ENCODE measurements around the gene HMCN1.

HMCN1 gene

DNA sequence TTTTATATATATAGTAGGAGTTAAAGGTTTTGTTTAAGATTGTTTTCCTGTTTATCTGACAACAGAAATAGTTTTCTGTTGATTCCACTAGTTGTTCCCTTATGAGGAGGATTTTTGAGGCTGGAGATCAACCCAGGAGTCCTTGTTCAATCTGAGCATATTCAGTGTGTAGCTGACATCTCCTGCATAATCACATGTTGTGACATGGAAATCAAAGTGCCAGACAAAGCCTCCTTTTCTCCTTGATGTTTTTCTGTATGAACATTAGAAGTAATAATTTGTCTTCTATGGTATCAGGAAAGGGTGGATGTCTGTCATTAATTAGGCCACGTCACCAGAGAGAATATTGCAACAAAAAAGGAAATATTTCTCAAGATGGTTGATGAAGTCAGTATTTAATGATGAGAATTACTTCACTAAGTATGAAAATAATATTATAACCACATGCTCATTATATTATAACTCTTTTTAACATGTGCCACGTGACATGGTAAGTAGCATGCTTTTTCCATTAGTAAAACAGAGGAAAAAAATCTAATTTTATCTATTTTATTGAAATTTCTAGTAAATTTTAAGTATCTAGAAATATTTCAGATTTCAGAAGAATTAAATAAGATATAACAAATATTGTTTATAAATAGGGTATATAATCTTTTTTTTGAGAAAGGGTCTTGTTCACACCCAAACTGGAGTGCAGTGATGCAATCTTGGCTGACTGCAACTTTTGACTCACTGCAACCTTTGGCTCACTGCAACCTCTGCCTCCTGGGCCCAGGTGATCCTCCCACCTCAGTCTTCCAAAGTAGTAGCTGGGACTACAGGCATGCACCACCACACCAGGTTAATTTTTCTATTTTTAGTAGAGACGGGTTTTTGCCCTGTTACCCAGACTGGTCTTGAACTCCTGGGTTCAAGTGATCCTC is 223.5 kb downstream of the HMCN1 start:
- no peak for DNase-seq (ENCODE audit: insufficient read length, low spot score)
- FAIRE-seq, result no peak

DNA sequence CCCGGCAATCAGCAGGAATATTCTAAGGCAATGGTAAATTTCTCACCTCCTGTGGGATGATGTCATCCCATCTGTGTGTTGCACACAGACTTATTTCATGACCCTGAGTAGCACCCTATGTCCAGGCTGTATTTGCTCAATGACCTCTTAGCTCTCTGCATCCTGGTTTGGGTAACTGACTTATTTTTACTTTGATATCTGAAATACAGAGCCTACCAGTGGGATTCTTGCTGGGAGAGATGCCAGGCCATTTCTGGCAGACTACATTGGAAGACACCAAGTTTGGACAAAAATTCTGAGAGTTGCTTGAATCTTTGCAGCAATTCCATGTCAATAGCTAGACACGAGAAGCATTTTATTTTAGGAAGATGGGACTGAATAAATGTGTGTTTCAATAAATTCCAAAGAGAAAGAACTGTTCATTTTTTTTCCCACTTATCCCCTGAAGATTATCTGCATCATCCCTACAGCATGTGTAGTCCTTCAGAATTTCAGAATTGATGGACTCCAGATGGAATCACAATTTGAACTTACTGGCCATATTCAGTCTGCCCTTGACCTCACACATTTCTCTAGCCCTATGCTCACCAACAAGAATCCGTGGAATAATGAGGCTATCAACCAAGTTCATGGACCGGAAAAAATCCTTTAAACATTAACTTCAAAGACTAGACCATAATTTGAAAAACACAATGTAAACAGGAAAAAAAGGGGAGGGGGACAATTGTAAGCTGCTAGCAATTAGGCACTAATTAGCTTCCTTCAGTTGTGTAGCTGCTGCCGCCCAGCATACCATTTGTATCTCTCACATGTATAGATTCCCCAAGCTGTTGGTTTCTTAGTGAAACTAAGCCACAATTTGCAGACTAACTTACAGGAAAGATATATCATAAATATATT is 226.5 kb downstream of the HMCN1 start:
- FAIRE-seq, result no peak
- DNase-seq (ENCODE audit: insufficient read length, low spot score), result no peak

DNA sequence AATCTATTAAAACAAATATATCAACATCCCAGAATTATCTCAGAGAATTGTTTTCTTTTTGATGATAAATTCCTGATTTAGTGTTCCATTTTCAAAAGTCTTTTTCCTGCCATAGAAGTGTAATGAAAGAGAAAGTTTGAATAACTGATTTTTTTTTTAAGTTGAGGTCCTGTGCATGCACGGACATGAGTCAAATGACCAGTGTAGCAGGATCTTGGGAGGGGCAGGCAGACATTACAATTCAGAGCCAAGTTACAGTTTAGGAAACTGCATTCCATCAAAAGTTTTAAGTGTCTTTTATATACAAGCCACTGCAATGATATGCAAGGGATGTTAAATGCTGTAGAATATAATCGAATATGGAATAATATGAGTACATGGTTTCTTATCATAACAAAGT is 227.5 kb downstream of the HMCN1 start:
- DNase-seq (ENCODE audit: insufficient read length, low spot score), result no peak
- FAIRE-seq, result no peak

DNA sequence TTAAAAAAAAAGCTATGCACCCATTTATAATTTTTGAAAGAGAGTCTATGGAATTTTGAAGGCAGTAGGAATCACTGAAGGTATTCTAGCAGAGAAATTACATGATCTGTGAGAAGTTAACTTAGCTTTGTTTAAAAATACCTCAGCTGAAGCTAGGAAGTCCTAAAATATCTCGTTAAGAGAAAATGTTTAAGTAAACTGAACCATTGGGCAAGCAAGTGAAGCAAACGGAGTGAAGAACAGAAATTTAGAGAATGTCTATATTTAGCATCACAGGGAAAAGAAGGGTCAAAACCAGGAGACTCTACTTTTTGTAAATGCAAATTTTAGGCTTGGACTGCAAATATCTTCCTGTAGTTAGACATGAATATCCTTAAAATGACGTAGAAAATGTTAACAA is 230.8 kb downstream of the HMCN1 start:
- FAIRE-seq (no peak), DNase-seq (ENCODE audit: insufficient read length, low spot score) (no peak)

DNA sequence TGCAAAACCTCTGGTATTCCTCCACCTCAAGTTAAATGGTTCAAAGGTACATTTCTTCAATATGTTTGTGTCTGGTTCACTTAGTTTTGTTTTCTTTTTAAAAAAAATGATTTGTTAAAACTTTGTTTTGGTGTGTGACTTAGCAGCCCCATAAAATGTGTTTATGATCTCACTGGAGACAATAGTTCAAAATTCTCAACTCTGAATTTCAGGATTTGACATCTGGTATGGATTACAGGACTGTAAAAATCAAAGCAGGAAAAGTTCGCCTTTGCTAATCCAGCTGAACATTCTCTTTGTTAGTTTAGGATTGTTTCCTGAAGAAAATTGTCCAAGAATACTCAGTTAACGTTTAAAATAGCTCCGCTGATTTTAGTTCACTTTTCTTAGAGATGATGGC is 231.7 kb downstream of the HMCN1 start:
- no peak for DNase-seq (ENCODE audit: insufficient read length, low spot score)
- FAIRE-seq, result no peak

DNA sequence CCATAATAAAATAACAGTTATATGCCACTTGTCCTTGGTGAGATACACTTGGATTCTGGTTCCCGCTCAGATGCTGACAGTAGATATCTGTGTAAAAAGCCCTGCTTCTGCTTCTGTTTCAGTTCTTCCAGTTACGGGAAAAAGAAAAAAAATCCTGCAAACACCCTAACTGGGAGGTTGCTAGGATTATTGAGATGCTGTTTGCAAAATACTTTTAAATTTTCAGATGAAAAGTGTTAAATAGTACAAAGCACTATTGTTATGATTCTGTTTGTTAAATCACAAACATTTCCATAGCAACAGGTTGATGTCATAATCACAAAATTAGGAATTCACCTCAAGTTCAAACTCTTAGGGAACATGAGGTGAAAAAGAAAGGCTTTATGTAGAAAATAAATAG is 232.3 kb downstream of the HMCN1 start:
- FAIRE-seq (no peak), DNase-seq (ENCODE audit: insufficient read length, low spot score) (no peak)

DNA sequence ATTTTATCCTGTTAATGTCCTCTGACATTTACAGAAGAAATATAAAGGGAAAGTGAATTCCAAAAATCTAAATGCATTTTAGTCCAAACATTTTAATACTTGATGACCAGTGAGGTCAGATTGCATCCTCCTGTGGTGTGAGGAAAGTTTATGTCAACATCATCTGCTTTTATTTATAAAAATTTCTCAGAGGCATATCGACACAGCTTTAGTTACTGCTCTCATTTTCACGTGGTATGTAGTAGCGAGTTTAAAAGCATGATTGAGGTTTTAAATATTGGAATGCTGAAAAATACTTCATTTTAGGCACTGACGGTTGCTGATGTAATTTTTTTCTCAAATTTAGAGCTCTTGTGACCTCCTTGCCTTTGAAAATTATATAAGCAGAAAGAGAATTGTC is 234.8 kb downstream of the HMCN1 start:
- DNase-seq (ENCODE audit: insufficient read length, low spot score), result no peak

DNA sequence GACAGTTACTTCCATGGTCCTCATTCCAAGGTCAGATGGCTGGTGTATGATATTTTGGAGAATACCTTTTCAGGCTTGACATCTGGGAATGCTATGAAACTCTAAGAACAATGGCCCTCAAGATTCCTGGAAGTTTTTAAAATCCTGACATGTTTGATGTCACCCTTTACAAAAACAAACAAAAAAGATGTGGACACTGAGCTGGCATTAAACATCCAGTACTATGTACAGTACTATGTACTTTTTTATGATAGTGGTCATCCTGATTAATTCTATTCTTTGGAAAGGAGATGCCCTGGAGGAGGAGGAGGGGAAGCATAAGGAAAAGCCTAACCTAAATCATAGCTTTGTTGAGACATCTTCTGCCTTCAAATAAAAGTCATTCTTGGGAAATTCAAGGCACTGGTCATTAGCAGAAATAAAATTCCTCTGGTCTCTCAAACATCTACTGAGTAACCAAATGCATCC is 235.4 kb downstream of the HMCN1 start:
- DNase-seq (ENCODE audit: insufficient read length, low spot score) (no peak), FAIRE-seq (no peak)

More for the DNA sequence above, 234.8 kb downstream of the HMCN1 start:
- FAIRE-seq, result no peak

DNA sequence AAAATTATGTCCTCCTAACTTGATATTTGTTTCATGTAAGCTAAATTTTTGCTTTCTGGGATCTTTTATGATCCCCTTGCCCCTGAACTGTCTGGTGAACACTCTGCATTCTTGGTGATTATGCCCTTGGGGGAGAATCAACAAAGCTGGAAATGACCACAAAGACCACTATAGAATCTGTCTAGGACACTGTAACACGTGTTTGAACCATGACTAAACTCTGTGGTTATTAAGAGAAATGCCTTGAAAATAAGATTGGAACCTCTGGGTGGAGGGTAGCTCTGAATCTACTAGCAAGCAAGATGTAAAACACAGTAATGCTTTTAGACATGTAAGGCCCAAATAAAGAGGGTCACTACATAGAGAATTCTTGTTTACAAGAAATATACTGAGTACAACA is 237.5 kb downstream of the HMCN1 start:
- DNase-seq (ENCODE audit: insufficient read length, low spot score) (peak; percentile 20), FAIRE-seq (no peak)

DNA sequence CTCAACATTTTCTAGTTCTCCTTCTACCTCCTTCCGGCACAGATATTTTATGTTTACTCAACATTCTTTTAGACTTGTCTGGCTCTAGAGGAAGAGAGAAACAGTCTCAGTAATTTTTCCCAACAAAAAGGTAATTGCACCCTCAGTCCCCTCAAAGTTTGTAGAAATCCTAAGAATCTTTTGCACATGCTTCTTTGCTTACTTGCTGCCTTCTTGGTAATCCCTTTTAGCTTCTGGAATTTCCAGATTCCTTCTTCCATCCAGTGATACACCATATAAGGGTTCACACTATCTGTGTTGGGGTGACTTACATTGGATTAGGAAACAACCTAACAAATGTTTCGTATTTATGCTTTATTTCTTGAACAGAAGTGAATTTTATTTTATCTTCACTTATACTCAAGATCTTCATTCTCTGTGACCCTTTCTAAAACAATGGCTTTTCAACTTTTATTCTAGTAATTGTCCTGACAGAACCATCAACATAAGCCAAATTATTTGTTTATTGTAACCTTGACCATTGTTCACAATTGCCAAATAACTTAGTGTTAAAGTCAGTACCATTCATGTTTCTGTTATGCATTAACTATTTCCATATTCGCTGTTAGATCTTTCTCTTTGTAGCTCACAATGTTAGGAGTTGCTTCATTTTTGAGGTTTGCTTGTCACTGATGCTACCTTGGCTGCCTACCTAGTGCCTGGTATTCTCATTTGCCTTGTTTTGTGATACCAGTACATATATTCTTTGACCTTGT is 238.1 kb downstream of the HMCN1 start:
- DNase-seq (ENCODE audit: insufficient read length, low spot score) (no peak), FAIRE-seq (peak; percentile 40)

DNA sequence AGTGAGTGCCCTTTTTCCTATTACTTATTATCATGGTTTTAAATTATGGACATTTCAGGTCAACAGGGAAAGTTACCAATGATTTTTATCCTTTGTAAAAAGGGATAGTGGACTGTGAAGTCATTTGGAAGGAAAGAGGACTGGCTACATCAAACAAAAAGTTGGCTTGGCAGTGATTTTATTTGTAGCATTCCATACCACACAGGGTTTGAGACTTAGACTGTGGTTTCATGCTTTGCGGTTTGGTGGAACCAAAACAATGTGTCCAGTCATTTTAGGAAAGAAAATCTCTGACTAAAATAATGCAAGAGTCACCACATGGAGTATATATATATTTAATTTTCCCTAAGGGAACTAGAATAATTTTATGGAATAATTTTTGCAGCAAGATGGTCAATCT is 239.5 kb downstream of the HMCN1 start:
- FAIRE-seq (no peak), DNase-seq (ENCODE audit: insufficient read length, low spot score) (peak; percentile 10)

DNA sequence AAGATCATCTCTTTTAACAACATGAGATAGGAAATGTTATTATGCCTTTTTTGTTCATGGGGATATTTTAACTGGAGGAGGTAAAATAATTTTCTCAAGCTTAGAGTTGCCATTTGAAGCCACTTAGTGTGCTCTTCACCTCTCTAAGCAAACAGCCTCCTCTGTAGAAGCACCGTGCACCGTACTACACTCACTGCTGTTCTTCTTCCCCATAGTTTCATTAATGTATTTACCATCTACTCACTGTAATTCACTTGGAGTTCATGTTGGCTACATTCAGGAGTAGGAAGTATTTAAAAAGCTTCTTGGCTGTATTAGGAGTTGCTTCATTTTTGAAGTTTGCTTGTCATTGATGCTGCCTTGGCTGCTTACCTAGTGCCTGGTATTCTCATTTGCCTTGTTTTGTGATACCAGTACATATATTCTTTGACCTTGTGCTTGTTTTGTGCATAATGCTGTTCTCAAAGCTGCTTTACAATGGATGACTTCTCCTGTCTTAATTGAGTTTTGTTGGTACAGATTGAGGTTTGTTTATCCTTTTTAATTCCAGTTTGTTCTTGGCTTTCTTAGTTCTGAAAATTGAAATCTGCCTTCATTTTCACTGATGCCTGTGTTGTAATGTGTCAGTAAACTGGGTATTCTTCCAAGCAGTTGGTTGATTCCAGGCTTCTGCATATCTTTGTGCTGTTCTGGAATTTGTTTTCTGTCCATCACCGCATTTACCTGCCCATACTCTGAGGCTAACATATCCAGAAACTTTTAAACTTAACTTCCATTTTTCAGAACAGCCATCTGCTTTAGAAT is 240.4 kb downstream of the HMCN1 start:
- no peak for FAIRE-seq
- DNase-seq (ENCODE audit: insufficient read length, low spot score), result no peak

DNA sequence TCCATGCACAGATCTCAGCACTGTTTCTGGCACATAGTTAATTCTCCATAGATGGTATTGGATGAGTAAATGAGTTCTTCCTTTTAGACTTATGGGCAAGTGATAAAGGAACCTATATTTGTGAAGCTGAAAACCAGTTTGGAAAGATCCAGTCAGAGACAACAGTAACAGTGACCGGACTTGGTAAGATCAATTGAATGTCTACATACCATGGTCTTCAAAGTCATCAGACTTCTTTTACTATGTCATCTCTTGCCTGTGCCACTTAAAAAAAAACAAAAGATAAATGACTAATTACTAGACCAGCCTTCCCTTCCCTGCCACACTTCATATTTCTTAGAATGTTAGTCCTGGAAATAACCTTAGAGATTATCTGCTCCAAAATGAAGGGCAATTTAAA is 246.7 kb downstream of the HMCN1 start:
- no peak for FAIRE-seq
- no peak for DNase-seq (ENCODE audit: insufficient read length, low spot score)

DNA sequence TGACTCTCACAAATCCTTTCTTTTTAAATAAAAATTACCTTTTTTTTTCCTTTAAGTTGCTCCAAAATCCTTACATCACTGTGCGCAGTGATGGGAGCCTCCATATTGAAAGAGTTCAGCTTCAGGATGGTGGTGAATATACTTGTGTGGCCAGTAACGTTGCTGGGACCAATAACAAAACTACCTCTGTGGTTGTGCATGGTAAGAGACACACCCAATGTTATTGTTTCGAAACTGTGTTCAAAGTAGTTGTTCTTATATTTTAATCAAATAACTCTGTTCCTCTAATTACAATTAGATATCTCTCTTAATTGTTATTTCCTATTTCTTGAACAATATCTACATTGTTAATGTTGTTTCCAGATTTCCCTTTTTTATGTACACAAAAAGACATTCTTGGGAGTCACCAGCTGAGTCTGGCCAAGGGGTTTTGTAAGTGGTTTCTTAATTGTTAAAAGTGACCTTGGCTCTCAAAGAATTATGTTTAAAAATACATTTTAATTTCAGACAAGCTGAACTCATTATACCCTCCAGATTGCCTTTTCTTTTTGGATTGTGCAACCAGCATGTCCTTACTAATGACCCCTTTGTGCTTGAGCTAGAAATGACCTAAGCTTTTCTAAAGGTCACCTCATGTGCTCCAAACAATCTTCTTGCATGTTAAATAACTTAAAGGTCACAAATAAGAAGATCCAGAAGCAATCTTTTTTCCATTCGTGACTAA is 250.1 kb downstream of the HMCN1 start:
- FAIRE-seq, result no peak
- no peak for DNase-seq (ENCODE audit: insufficient read length, low spot score)

DNA sequence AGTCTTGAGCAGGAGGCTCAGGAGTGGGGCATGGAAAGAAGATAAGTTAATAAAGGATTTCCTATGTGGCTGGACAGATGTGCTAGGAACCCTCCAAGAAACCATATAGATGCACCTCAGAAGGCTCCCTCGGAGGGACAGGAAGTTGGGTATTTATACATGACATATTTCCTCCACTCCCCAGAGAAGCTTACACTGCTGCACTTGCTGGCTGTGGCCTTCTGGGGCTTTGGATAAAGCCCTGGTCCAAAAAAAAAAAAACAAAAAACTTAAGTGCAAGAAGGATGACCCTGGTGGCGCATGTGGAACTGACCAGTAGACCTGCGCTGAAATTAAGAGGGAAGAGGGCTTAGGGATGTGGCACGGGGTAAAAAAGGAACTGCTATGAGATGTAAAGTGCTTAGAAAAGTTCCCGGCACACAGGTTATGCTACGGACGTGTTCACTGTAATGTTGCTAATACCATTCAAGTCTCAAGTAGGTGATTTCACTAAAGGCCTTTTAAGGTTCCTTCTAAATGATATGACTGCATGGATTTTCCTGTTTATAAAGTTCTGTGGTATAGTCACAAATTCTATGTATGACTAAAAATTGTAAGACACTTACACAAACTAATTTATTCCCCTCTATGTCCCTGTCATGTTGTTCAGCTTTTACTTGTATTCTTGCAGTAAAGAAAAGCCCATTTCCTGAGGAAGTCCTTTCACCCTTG is 253.6 kb downstream of the HMCN1 start:
- FAIRE-seq, result no peak
- DNase-seq (ENCODE audit: insufficient read length, low spot score), result no peak

DNA sequence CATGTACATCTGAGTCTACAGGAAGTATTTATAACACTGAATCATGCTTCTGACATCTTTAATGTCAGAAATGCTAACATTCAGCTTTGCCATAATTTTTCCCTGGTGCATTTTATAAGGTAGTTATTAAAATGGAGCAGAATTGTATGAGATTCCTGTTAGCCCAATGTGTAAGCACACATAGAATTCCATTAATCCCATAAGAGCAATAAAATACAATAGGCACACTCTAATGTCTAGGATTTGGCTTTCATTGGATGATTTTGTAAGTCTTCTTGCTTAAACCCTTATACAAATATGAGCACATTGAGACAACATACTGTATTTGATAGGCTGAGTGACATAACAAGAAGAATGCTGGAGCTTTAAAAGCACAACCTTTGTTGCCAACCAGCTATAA is 256.4 kb downstream of the HMCN1 start:
- FAIRE-seq (no peak), DNase-seq (ENCODE audit: insufficient read length, low spot score) (no peak)

DNA sequence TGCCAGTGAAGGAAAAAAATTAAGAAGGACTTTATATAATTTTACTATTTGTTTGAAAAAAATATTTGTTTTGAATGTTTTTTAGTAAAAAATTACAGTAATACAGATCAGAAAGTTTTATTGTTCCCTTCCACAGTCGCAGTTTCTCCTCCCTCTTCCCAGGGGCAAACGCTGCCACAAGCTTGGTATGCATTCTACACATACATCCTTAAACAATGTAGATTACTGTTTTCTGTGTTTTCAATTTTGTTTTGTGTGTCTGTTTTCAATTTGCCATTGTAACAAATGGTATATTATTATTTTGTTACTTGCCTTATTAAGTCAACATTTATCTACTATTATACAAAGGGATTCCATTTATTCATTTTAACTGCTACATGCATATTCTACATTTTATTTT is 257.1 kb downstream of the HMCN1 start:
- FAIRE-seq, result no peak
- DNase-seq (ENCODE audit: insufficient read length, low spot score), result no peak

DNA sequence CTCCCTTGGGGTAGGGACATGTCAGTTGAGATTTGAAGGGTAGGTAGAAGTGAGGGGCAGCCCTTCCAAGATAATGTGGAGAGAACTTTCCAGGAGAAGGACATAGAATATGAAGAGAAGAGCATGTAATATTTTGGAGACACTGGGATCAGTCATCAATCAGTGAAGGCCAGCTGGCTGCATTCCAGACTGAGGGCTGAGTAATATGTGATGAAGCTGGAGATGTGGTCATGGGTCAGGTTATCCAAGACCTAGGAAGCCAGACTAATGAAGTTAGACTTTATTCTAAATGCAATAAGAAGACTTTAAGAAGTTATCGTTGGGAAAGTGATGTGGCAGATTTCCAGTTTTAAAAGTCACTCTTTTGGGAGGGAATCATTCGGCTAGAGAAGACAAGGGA is 262.0 kb downstream of the HMCN1 start:
- DNase-seq (ENCODE audit: insufficient read length, low spot score) (peak; percentile 17), FAIRE-seq (no peak)

DNA sequence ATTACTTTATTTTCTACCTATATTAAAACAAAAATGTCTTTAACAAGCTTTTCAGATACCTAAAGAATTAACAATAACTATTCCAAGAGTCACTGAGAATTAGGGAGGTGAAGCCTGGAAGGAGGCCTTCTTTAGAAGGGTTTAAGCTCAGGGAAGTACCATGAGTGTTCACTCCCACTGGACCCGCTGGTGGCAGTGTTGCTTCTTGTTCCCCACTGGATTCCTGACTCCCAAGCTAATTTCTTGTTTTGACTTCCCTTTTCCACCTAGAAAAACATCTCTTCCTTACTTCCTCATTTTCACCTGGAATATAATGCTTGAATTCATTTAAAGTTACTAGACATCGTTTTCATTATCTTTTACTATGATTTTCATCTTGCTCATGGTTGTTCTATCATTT is 264.2 kb downstream of the HMCN1 start:
- FAIRE-seq (no peak), DNase-seq (ENCODE audit: insufficient read length, low spot score) (no peak)

All from HTR-8/SVneo (cell line).